Mucosa of rectum (tissue), 2 donors: Measurements from ENCODE around the gene CUL1.

ENCODE experiments used
- H3K27ac ChIP-seq, 2 donors: one replicate each; pipeline ENCODE4 v1.7.0; 2013; ENCODE audit warnings: inconsistent platforms in 2 of 2, low read depth in 2 of 2, low read length in 2 of 2
- H3K27me3 ChIP-seq, 2 donors: one replicate each; pipeline ENCODE4 v1.7.0; 2013; ENCODE audit warnings: low read length in 2 of 2; ENCODE audit not compliant: control insufficient read depth in 2 of 2, insufficient read depth in 2 of 2
- H3K36me3 ChIP-seq, 2 donors: one replicate each; pipeline ENCODE4 v1.7.0; 2013; ENCODE audit warnings: low read length in 2 of 2; ENCODE audit not compliant: control insufficient read depth in 2 of 2, insufficient read depth in 2 of 2
- H3K4me1 ChIP-seq, 2 donors: one replicate each; pipeline ENCODE4 v1.7.0; 2013; ENCODE audit warnings: low read length in 2 of 2, mild to moderate bottlenecking in 1 of 2; ENCODE audit not compliant: control insufficient read depth in 2 of 2, insufficient read depth in 2 of 2
- H3K4me3 ChIP-seq, 2 donors: one replicate each; pipeline ENCODE4 v1.7.0; 2013; ENCODE audit warnings: low read length in 2 of 2
- H3K9ac ChIP-seq, 2 donors: one replicate each; pipeline ENCODE4 v1.7.0; 2013; ENCODE audit warnings: low read length in 2 of 2, low read depth in 1 of 2, mild to moderate bottlenecking in 1 of 2
- H3K9me3 ChIP-seq, 2 donors: one replicate each; pipeline ENCODE4 v1.7.0; 2013; ENCODE audit warnings: low read length in 2 of 2; ENCODE audit not compliant: control insufficient read depth in 2 of 2
- donor health status: healthy.
- donor health status: Normal muscosa, but diverticular disease.

Gene CUL1

GRCh38 chr7:148712678-148713329, 14.1 kb downstream of the CUL1 start:
- H3K9me3 ChIP-seq, result no peaks in the 10 kb centered on the region
- no peaks in the 10 kb centered on the region for H3K4me1 ChIP-seq
- no peaks in the 10 kb centered on the region for H3K27me3 ChIP-seq
- H3K27ac ChIP-seq, result no peak overlapping the region
- H3K4me3 ChIP-seq, result no peak overlapping the region
- H3K9ac ChIP-seq, result no peak overlapping the region
- no peaks in the 10 kb centered on the region for H3K36me3 ChIP-seq

- Histone ChIP-seq H3K4me1 (no peaks in the 10 kb centered on the region), H3K27ac (no peak overlapping the region), H3K36me3 (no peaks in the 10 kb centered on the region), H3K9ac (no peak overlapping the region), H3K4me3 (no peak overlapping the region), H3K27me3 (no peaks in the 10 kb centered on the region), H3K9me3 (no peaks in the 10 kb centered on the region)
Observed at GRCh38 chr7:148714498-148714897, 15.8 kb downstream of the CUL1 start.

GRCh38 chr7:148715027-148715426, 16.3 kb downstream of the CUL1 start:
- H3K27me3 ChIP-seq, result no peaks in the 10 kb centered on the region
- H3K4me1 ChIP-seq, result no peaks in the 10 kb centered on the region
- H3K36me3 ChIP-seq, result no peaks in the 10 kb centered on the region
- no peak overlapping the region for H3K4me3 ChIP-seq
- H3K27ac ChIP-seq, result no peak overlapping the region
- no peak overlapping the region for H3K9ac ChIP-seq
- no peaks in the 10 kb centered on the region for H3K9me3 ChIP-seq

GRCh38 chr7:148717266-148717793, 18.6 kb downstream of the CUL1 start:
- no peak overlapping the region for H3K9ac ChIP-seq
- no peaks in the 10 kb centered on the region for H3K36me3 ChIP-seq
- H3K9me3 ChIP-seq, result no peaks in the 10 kb centered on the region
- peaks cover 1 to 2% of the 10 kb centered on the region in 2 donors for H3K4me1 ChIP-seq
- H3K4me3 ChIP-seq, result no peak overlapping the region
- H3K27ac ChIP-seq, result no peak overlapping the region
- no peaks in the 10 kb centered on the region for H3K27me3 ChIP-seq

GRCh38 chr7:148718431-148718830, 19.7 kb downstream of the CUL1 start:
- H3K9ac ChIP-seq, result no peak overlapping the region
- no peaks in the 10 kb centered on the region for H3K36me3 ChIP-seq
- H3K27me3 ChIP-seq, result no peaks in the 10 kb centered on the region
- H3K4me1 ChIP-seq, result peaks cover 6 to 7% of the 10 kb centered on the region in 2 donors
- no peak overlapping the region for H3K27ac ChIP-seq
- no peak overlapping the region for H3K4me3 ChIP-seq
- no peaks in the 10 kb centered on the region for H3K9me3 ChIP-seq

- Histone ChIP-seq H3K9ac (no peak overlapping the region), H3K4me3 (no peak overlapping the region), H3K27me3 (no peaks in the 10 kb centered on the region), H3K9me3 (no peaks in the 10 kb centered on the region), H3K4me1 (peaks cover 6 to 7% of the 10 kb centered on the region in 2 donors), H3K36me3 (no peaks in the 10 kb centered on the region), H3K27ac (no peak overlapping the region)
Observed at GRCh38 chr7:148719753-148720152, 21.1 kb downstream of the CUL1 start.

GRCh38 chr7:148720472-148720871, 21.8 kb downstream of the CUL1 start:
- Histone ChIP-seq H3K4me3 (no peak overlapping the region), H3K27ac (no peak overlapping the region), H3K9ac (no peak overlapping the region), H3K36me3 (no peaks in the 10 kb centered on the region), H3K4me1 (peaks cover 6 to 7% of the 10 kb centered on the region in 2 donors), H3K9me3 (no peaks in the 10 kb centered on the region), H3K27me3 (no peaks in the 10 kb centered on the region)

GRCh38 chr7:148721390-148721789, 22.7 kb downstream of the CUL1 start:
- no peaks in the 10 kb centered on the region for H3K27me3 ChIP-seq
- no peak overlapping the region for H3K27ac ChIP-seq
- H3K9me3 ChIP-seq, result no peaks in the 10 kb centered on the region
- no peaks in the 10 kb centered on the region for H3K36me3 ChIP-seq
- H3K4me3 ChIP-seq, result no peak overlapping the region
- H3K9ac ChIP-seq, result no peak overlapping the region
- peaks cover 6 to 7% of the 10 kb centered on the region in 2 donors for H3K4me1 ChIP-seq

GRCh38 chr7:148722340-148723165, 23.9 kb downstream of the CUL1 start:
- Histone ChIP-seq H3K4me3 (no peak overlapping the region), H3K4me1 (peaks cover 6 to 7% of the 10 kb centered on the region in 2 donors), H3K27me3 (no peaks in the 10 kb centered on the region), H3K9ac (no peak overlapping the region), H3K9me3 (no peaks in the 10 kb centered on the region), H3K36me3 (no peaks in the 10 kb centered on the region), H3K27ac (no peak overlapping the region)

- peaks cover 6 to 7% of the 10 kb centered on the region in 2 donors for H3K4me1 ChIP-seq
- H3K9me3 ChIP-seq, result no peaks in the 10 kb centered on the region
- H3K4me3 ChIP-seq, result no peak overlapping the region
- no peak overlapping the region for H3K27ac ChIP-seq
- no peak overlapping the region for H3K9ac ChIP-seq
- no peaks in the 10 kb centered on the region for H3K36me3 ChIP-seq
- no peaks in the 10 kb centered on the region for H3K27me3 ChIP-seq
Observed at GRCh38 chr7:148723166-148723559, 24.5 kb downstream of the CUL1 start.
